A673 (cell line): ENCODE measurements around the gene ZSWIM9.

Experiments used
- CTCF ChIP-seq: fragments of 300-800, 200-600 bp; sonication (generic); conservative IDR thresholded peaks from 2 replicates; pipeline ENCODE4 v1.5.1; 2017; ENCODE audit warnings: low read depth, mild to moderate bottlenecking, antibody characterized with exemption, low read length, moderate library complexity, mixed read lengths
- EZH2 ChIP-seq: fragments of 200-600 bp; sonication (generic); IDR thresholded peaks from 2 replicates; pipeline ENCODE4 v1.6.1; 2017; ENCODE audit warnings: borderline replicate concordance, low read depth, mild to moderate bottlenecking, mixed read lengths, antibody characterized with exemption, low read length; ENCODE audit not compliant: poor library complexity, severe bottlenecking

GRCh38 chr19:48122421-48122820, 48.1 kb upstream of the ZSWIM9 start:
- TF ChIP-seq CTCF (no peak), EZH2 (no peak)
